ENCODE measurements around the gene RABGAP1L. TPM values are rescaled to one million over a fixed set of nuclear protein-coding genes. Genes with fewer than 3 reads are reported as not detected.

Gene RABGAP1L
- total RNA-seq, 4 donors from 2014 or later: 170 to 282 (median 182) TPM

DNA sequence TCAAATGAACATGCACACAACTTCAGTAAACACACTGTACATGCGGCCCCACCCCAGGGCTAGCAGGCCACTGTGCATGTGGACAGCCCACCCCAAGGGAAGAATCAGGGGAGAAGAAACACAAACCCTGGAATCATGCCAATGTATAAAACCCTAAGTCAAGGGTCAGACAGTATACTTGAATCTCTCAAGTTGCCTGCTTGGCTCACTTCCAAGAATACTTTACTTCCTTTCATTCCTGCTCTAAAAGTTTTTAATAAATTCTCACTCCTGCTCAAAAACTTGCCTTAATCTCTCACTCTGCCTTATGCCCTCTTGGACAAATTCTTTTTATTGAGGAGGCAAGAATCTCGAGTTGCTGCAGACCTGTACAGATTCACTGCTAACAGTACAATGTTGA is 609.2 kb downstream of the RABGAP1L start:
- Histone ChIP-seq H3K9me3 (no peaks in the 10 kb centered on the region), H3K27me3 (no peaks in the 10 kb centered on the region), H3K36me3 (no peaks in the 10 kb centered on the region), H3K4me3 (no peak overlapping the region), H3K4me1 (no peaks in the 10 kb centered on the region), H3K27ac (no peak overlapping the region)
- DNase-seq: no peak
- TF ChIP-seq CTCF (IDR thresholded peaks at IDR 0.05) (no peak), POLR2A (IDR thresholded peaks at IDR 0.05) (no peak)

DNA sequence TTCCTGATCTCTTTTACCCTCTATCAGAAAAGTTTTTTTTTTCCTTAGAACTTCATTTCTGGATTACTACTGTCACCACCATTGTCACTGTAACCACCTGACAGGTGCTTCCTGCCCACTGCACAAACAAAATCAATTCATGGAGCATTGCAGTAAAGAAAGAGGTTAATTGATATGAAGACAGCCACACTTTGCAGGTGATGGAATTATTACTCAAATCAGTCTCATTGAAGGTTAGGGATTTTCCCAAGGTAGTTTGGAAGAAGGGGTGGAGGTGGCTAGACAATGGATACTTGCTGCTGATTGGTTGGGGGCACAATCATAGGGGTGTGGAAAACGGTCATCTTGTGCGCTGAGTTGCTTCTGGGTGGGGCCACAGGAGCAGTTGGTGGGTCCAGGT is 609.6 kb downstream of the RABGAP1L start:
- TF ChIP-seq POLR2A (IDR thresholded peaks at IDR 0.05): no peak
- no peak for TF ChIP-seq CTCF (IDR thresholded peaks at IDR 0.05)
- no peaks in the 10 kb centered on the region for H3K36me3 ChIP-seq
- H3K4me3 ChIP-seq: no peak overlapping the region
- H3K4me1 ChIP-seq: no peaks in the 10 kb centered on the region
- no peak overlapping the region for H3K27ac ChIP-seq
- H3K9me3 ChIP-seq: no peaks in the 10 kb centered on the region
- no peak for DNase-seq
- no peaks in the 10 kb centered on the region for H3K27me3 ChIP-seq

DNA sequence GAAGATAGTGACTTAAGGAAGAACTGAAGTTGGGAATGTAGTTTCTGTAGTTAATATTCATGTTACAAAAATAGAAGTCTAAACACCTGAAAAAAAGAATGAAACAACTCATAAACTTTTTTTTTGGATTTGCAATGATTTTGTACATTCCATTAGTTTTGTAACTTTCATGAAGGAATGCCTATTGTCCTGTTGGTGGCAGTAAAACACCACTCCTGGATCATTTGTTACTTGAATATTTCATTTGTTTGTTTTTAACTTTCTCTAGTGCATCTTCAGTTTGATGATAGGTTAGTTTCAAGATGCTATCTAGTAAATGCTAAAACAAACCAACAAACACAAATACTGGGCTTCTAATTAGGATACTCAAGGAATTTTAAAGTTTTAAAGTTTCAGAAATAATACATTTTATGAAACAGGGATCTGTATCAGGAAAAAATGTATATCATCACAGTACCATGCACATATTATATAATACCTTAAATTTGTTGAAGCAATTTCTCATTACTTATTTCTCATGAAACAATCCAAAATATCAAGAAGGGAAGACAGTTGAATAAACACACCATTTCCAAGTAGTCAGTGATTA is 610.7 kb downstream of the RABGAP1L start:
- no peak for DNase-seq
- H3K36me3 ChIP-seq: no peaks in the 10 kb centered on the region
- no peaks in the 10 kb centered on the region for H3K27me3 ChIP-seq
- TF ChIP-seq CTCF (IDR thresholded peaks at IDR 0.05): peak; percentile 42 to 86 (median 72)
- TF ChIP-seq POLR2A (IDR thresholded peaks at IDR 0.05): no peak
- H3K4me1 ChIP-seq: no peaks in the 10 kb centered on the region
- H3K27ac ChIP-seq: no peak overlapping the region
- no peak overlapping the region for H3K4me3 ChIP-seq
- H3K9me3 ChIP-seq: no peaks in the 10 kb centered on the region

GRCh38 chr1:174775621-174776020 is 616.3 kb downstream of the RABGAP1L start:
- Histone ChIP-seq H3K9me3 (no peaks in the 10 kb centered on the region), H3K27ac (no peak overlapping the region), H3K36me3 (no peaks in the 10 kb centered on the region), H3K4me3 (no peak overlapping the region), H3K4me1 (no peaks in the 10 kb centered on the region), H3K27me3 (no peaks in the 10 kb centered on the region)
- DNase-seq: no peak
- TF ChIP-seq CTCF (IDR thresholded peaks at IDR 0.05) (no peak), POLR2A (IDR thresholded peaks at IDR 0.05) (no peak)

GRCh38 chr1:174777262-174777661 is 617.9 kb downstream of the RABGAP1L start:
- Histone ChIP-seq H3K36me3 (no peaks in the 10 kb centered on the region), H3K4me1 (no peaks in the 10 kb centered on the region), H3K27me3 (no peaks in the 10 kb centered on the region), H3K9me3 (no peaks in the 10 kb centered on the region), H3K4me3 (no peak overlapping the region), H3K27ac (no peak overlapping the region)
- TF ChIP-seq CTCF (IDR thresholded peaks at IDR 0.05): no peak
- no peak for TF ChIP-seq POLR2A (IDR thresholded peaks at IDR 0.05)
- no peak for DNase-seq

- H3K4me1 ChIP-seq: no peaks in the 10 kb centered on the region
- H3K4me3 ChIP-seq: no peak overlapping the region
- H3K27me3 ChIP-seq: no peaks in the 10 kb centered on the region
- no peaks in the 10 kb centered on the region for H3K36me3 ChIP-seq
- H3K9me3 ChIP-seq: no peaks in the 10 kb centered on the region
- no peak for TF ChIP-seq CTCF (IDR thresholded peaks at IDR 0.05)
- H3K27ac ChIP-seq: no peak overlapping the region
- DNase-seq: no peak
These were observed 626.2 kb downstream of the RABGAP1L start for GRCh38 chr1:174785510-174785909.

Measured in Peyer's patch (tissue), 4 donors.